Sigmoid colon (tissue), 7 donors: ENCODE measurements around the gene FGFR2. TPM values are rescaled to one million over a fixed set of nuclear protein-coding genes. Genes with fewer than 3 reads are reported as not detected.

Source experiments
- DNase-seq: peaks from one replicate; pipeline ENCODE4 v3.0.0-alpha.2; 2019
- H3K27ac ChIP-seq, 4 donors: fragments of 200-600 bp; sonication (generic); one replicate each; pipeline ENCODE4 v1.5.1; 2016 to 2019; ENCODE audit warnings: mild to moderate bottlenecking in 1 of 4
- H3K27me3 ChIP-seq, 3 donors: fragments of 200-600 bp; sonication (generic); one replicate each; pipeline ENCODE4 v1.5.1; 2019; ENCODE audit warnings: mild to moderate bottlenecking in 1 of 3
- H3K36me3 ChIP-seq, 4 donors: fragments of 200-600 bp; sonication (generic); one replicate each; pipeline ENCODE4 v1.5.1; 2016 to 2019
- H3K4me1 ChIP-seq, 4 donors: fragments of 200-600 bp; sonication (generic); one replicate each; pipeline ENCODE4 v1.5.1; 2017 to 2019
- H3K4me3 ChIP-seq, 4 donors: fragments of 200-600 bp; sonication (generic); one replicate each; pipeline ENCODE4 v1.5.1; 2017 to 2019; ENCODE audit warnings: mild to moderate bottlenecking in 2 of 4, moderate library complexity in 1 of 4
- H3K9me3 ChIP-seq, 4 donors: fragments of 200-600 bp in 3 of 4; sonication (generic) in 3 of 4; one replicate each; pipeline versions ENCODE4 v1.5.1 to v1.6.1; 2013 to 2019
- CTCF ChIP-seq, 4 experiments: fragments of 450-650 bp in 3 of 4; fragments of 200-600 bp in 1 of 4; IDR thresholded peaks; one replicate each; pipeline ENCODE4 v1.5.1; 2016 to 2019; ENCODE audit warnings: antibody characterized with exemption in 4 of 4, mild to moderate bottlenecking in 3 of 4, moderate library complexity in 2 of 4
- EP300 ChIP-seq, 4 donors: sonication (generic); formaldehyde crosslinking; IDR thresholded peaks; one replicate each; pipeline ENCODE4 v1.6.1; 2017; ENCODE audit warnings: antibody characterized with exemption in 4 of 4
- POLR2A ChIP-seq, 2 donors: fragments of 450-650 bp; IDR thresholded peaks; one replicate each; pipeline ENCODE4 v1.6.1; 2016; ENCODE audit warnings: antibody characterized with exemption in 2 of 2, mild to moderate bottlenecking in 2 of 2, moderate library complexity in 2 of 2
- POLR2AphosphoS5 ChIP-seq, 4 donors: sonication (generic); formaldehyde crosslinking; IDR thresholded peaks; one replicate each; pipeline ENCODE4 v1.6.1; 2017; ENCODE audit warnings: antibody characterized with exemption in 4 of 4
- WGBS, 2 donors: extraction: QIAGEN DNeasy Blood & Tissue Kit; methylation state at CpG; one replicate each; pipeline ENCODE4 v1.1.7; 2013; 5-methylcytosine and 5-hydroxymethylcytosine counted together
- intact Hi-C: fragments of 100-400 bp; cut with DNase I; formaldehyde crosslinking; loops from one replicate; pipeline ENCODE4 v1.15.1; 2023
- polyA plus RNA-seq, 3 donors: library from polyadenylated mRNA; stranded (reverse); fragments of 200-250 nt; gene quantifications; one replicate each; pipeline ENCODE4 v1.2.3, GENCODE V29; 2013
- total RNA-seq, 4 donors: library from RNA; depleted of rRNA; stranded (reverse); fragments of >200 nt; gene quantifications; one replicate each; pipeline ENCODE4 v1.1.0, GENCODE V29; 2016
- donor health status: healthy with polysubstance abuse.
- donor health status: Bipolar disorder and iron deficiency.
- donor health status: healthy.

FGFR2 gene
- total and polyA plus RNA-seq, 7 donors, result 5.1 to 143 (median 71.5) TPM

- Histone ChIP-seq H3K27me3 (no peaks in the 10 kb centered on the region), H3K36me3 (no peaks in the 10 kb centered on the region), H3K4me1 (peaks cover 0 to 6% (median 0%) of the 10 kb centered on the region in 4 donors), H3K27ac (no peak overlapping the region), H3K9me3 (no peaks in the 10 kb centered on the region), H3K4me3 (no peak overlapping the region)
- intact Hi-C loops, result no loop called here
- 84 to 89% methylated on average over 3 of the region's 3 CpGs for WGBS, 2 donors
- TF ChIP-seq POLR2AphosphoS5 (IDR thresholded peaks at IDR 0.05) (no peak), CTCF (IDR thresholded peaks at IDR 0.05) (no peak), EP300 (IDR thresholded peaks at IDR 0.05) (no peak), POLR2A (IDR thresholded peaks at IDR 0.05) (no peak)
- DNase-seq, result no peak
Observed at GRCh38 chr10:121453160-121453559, 145.1 kb downstream of the FGFR2 start.

- DNase-seq, result no peak
- H3K36me3 ChIP-seq, result no peaks in the 10 kb centered on the region
- no peak overlapping the region for H3K27ac ChIP-seq
- H3K4me1 ChIP-seq, result peaks cover 0 to 6% (median 0%) of the 10 kb centered on the region in 4 donors
- no peak for TF ChIP-seq EP300 (IDR thresholded peaks at IDR 0.05)
- no peak for TF ChIP-seq POLR2A (IDR thresholded peaks at IDR 0.05)
- TF ChIP-seq CTCF (IDR thresholded peaks at IDR 0.05), result no peak
- no peak for TF ChIP-seq POLR2AphosphoS5 (IDR thresholded peaks at IDR 0.05)
- H3K4me3 ChIP-seq, result no peak overlapping the region
- intact Hi-C loops, result no loop called here
- H3K27me3 ChIP-seq, result no peaks in the 10 kb centered on the region
- no peaks in the 10 kb centered on the region for H3K9me3 ChIP-seq
- 51 to 80% methylated on average over 4 of the region's 4 CpGs for WGBS, 2 donors
Observed at GRCh38 chr10:121452581-121452980, 145.7 kb downstream of the FGFR2 start.

GRCh38 chr10:121450247-121450646, 148.0 kb downstream of the FGFR2 start:
- Histone ChIP-seq H3K4me1 (peaks cover 0 to 2% (median 0%) of the 10 kb centered on the region in 4 donors), H3K36me3 (no peaks in the 10 kb centered on the region), H3K27ac (no peak overlapping the region), H3K9me3 (no peaks in the 10 kb centered on the region), H3K27me3 (no peaks in the 10 kb centered on the region), H3K4me3 (no peak overlapping the region)
- intact Hi-C loops, result no loop called here
- no peak for DNase-seq
- TF ChIP-seq EP300 (IDR thresholded peaks at IDR 0.05), result no peak
- no peak for TF ChIP-seq CTCF (IDR thresholded peaks at IDR 0.05)
- no peak for TF ChIP-seq POLR2A (IDR thresholded peaks at IDR 0.05)
- no peak for TF ChIP-seq POLR2AphosphoS5 (IDR thresholded peaks at IDR 0.05)
- 86 to 93% methylated on average over 6 of the region's 6 CpGs for WGBS, 2 donors

- DNase-seq, result no peak
- no peak overlapping the region for H3K4me3 ChIP-seq
- H3K36me3 ChIP-seq, result no peaks in the 10 kb centered on the region
- intact Hi-C loops, result loop anchor here (5.0 kb wide), 1 partner anchor 38 kb away; no protein-coding TSS in a partner anchor
- no peak for TF ChIP-seq POLR2A (IDR thresholded peaks at IDR 0.05)
- TF ChIP-seq EP300 (IDR thresholded peaks at IDR 0.05), result no peak
- TF ChIP-seq CTCF (IDR thresholded peaks at IDR 0.05), result no peak
- TF ChIP-seq POLR2AphosphoS5 (IDR thresholded peaks at IDR 0.05), result no peak
- H3K27me3 ChIP-seq, result no peaks in the 10 kb centered on the region
- no peaks in the 10 kb centered on the region for H3K9me3 ChIP-seq
- peaks cover 0 to 9% (median 0%) of the 10 kb centered on the region in 4 donors for H3K4me1 ChIP-seq
- H3K27ac ChIP-seq, result no peak overlapping the region
- 30 to 76% methylated on average over 4 of the region's 4 CpGs for WGBS, 2 donors
Observed at GRCh38 chr10:121449482-121449924, 148.7 kb downstream of the FGFR2 start.
